Measurements from ENCODE around the gene SPATA13.

SPATA13 gene

GRCh38 chr13:24142886-24143285, 17.6 kb upstream of the SPATA13 start:
- Histone ChIP-seq H3K27me3 (ENCODE audit: low read length) (no peaks in the 10 kb centered on the region), H3K9me3 (ENCODE audit: insufficient read depth, low read length) (no peaks in the 10 kb centered on the region), H2AFZ (ENCODE audit: low read depth, low read length, severe bottlenecking) (no peak overlapping the region), H3K36me3 (ENCODE audit: low read length) (no peaks in the 10 kb centered on the region), H3K9me2 (replicated peaks; ENCODE audit: insufficient read depth, low read length) (no peaks in the 10 kb centered on the region), H3K4me2 (ENCODE audit: low read depth, low read length, poor library complexity, severe bottlenecking) (no peak overlapping the region), H3K9ac (ENCODE audit: low read length) (no peak overlapping the region), H3K79me2 (ENCODE audit: insufficient read depth, low read length) (no peaks in the 10 kb centered on the region), H4K20me1 (ENCODE audit: low read depth, low read length) (no peaks in the 10 kb centered on the region), H3K4me3 (ENCODE audit: insufficient read depth, low read length, poor library complexity, severe bottlenecking) (no peak overlapping the region), H3K27ac (ENCODE audit: low read depth, low read length) (no peak overlapping the region), H3F3A (ENCODE audit: insufficient read depth) (no peaks in the 10 kb centered on the region)
- no peak for TF ChIP-seq EZH2phosphoT487 (conservative IDR thresholded peaks at IDR 0.05; ENCODE audit: low read length)
- TF ChIP-seq CTCF (IDR thresholded peaks at IDR 0.05; ENCODE audit: insufficient read depth, low read length, poor library complexity, severe bottlenecking) = no peak

- no peaks in the 10 kb centered on the region for H3K9me2 ChIP-seq (replicated peaks; ENCODE audit: insufficient read depth, low read length)
- H3K27me3 ChIP-seq (ENCODE audit: low read length) = no peaks in the 10 kb centered on the region
- no peak for TF ChIP-seq EZH2phosphoT487 (conservative IDR thresholded peaks at IDR 0.05; ENCODE audit: low read length)
- TF ChIP-seq CTCF (IDR thresholded peaks at IDR 0.05; ENCODE audit: insufficient read depth, low read length, poor library complexity, severe bottlenecking) = no peak
- no peaks in the 10 kb centered on the region for H3F3A ChIP-seq (ENCODE audit: insufficient read depth)
- no peak overlapping the region for H3K9ac ChIP-seq (ENCODE audit: low read length)
- H3K27ac ChIP-seq (ENCODE audit: low read depth, low read length) = no peak overlapping the region
- H2AFZ ChIP-seq (ENCODE audit: low read depth, low read length, severe bottlenecking) = no peak overlapping the region
- no peak overlapping the region for H3K4me2 ChIP-seq (ENCODE audit: low read depth, low read length, poor library complexity, severe bottlenecking)
- H3K4me3 ChIP-seq (ENCODE audit: insufficient read depth, low read length, poor library complexity, severe bottlenecking) = no peak overlapping the region
- H3K36me3 ChIP-seq (ENCODE audit: low read length) = no peaks in the 10 kb centered on the region
- H3K79me2 ChIP-seq (ENCODE audit: insufficient read depth, low read length) = no peaks in the 10 kb centered on the region
- no peaks in the 10 kb centered on the region for H3K9me3 ChIP-seq (ENCODE audit: insufficient read depth, low read length)
- no peaks in the 10 kb centered on the region for H4K20me1 ChIP-seq (ENCODE audit: low read depth, low read length)
These were observed 15.3 kb upstream of the SPATA13 start for GRCh38 chr13:24145240-24145639.

- Histone ChIP-seq H4K20me1 (ENCODE audit: low read depth, low read length) (no peaks in the 10 kb centered on the region), H3K9me2 (replicated peaks; ENCODE audit: insufficient read depth, low read length) (no peaks in the 10 kb centered on the region), H3K79me2 (ENCODE audit: insufficient read depth, low read length) (no peaks in the 10 kb centered on the region), H3F3A (ENCODE audit: insufficient read depth) (no peaks in the 10 kb centered on the region), H3K27ac (ENCODE audit: low read depth, low read length) (no peak overlapping the region), H3K36me3 (ENCODE audit: low read length) (no peaks in the 10 kb centered on the region), H3K9me3 (ENCODE audit: insufficient read depth, low read length) (no peaks in the 10 kb centered on the region), H3K4me2 (ENCODE audit: low read depth, low read length, poor library complexity, severe bottlenecking) (no peak overlapping the region), H3K4me3 (ENCODE audit: insufficient read depth, low read length, poor library complexity, severe bottlenecking) (no peak overlapping the region), H3K27me3 (ENCODE audit: low read length) (no peaks in the 10 kb centered on the region), H3K9ac (ENCODE audit: low read length) (no peak overlapping the region), H2AFZ (ENCODE audit: low read depth, low read length, severe bottlenecking) (no peak overlapping the region)
- TF ChIP-seq EZH2phosphoT487 (conservative IDR thresholded peaks at IDR 0.05; ENCODE audit: low read length) (no peak), CTCF (IDR thresholded peaks at IDR 0.05; ENCODE audit: insufficient read depth, low read length, poor library complexity, severe bottlenecking) (no peak)
These were observed 14.8 kb upstream of the SPATA13 start for GRCh38 chr13:24145674-24146073.
